ENCODE measurements around the gene C17orf75.
A peak's percentile ranks its signal among the peaks of the same experiment; 100 is the strongest.

C17orf75 gene

GRCh38 chr17:32297424-32297823 lies 44.5 kb downstream of the C17orf75 start:
- no peak for DNase-seq (ENCODE audit: low read depth in 1 of 2, low spot score in 1 of 2)
- no peak for TF ChIP-seq JUND (IDR thresholded peaks at IDR 0.05; ENCODE audit: low read depth)
- in situ Hi-C loops (cut with HindIII; ENCODE audit: low pct_unique_long_range_greater_than_20kb, low sequenced_read_pairs) = no loop called here

- in situ Hi-C loops (cut with HindIII; ENCODE audit: low pct_unique_long_range_greater_than_20kb, low sequenced_read_pairs) = no loop called here
- no peak for DNase-seq (ENCODE audit: low read depth in 1 of 2, low spot score in 1 of 2)
- no peak for TF ChIP-seq JUND (IDR thresholded peaks at IDR 0.05; ENCODE audit: low read depth)
Observed at GRCh38 chr17:32292094-32292493, 49.9 kb downstream of the C17orf75 start.

GRCh38 chr17:32289471-32290070 lies 52.4 kb downstream of the C17orf75 start:
- in situ Hi-C loops (cut with HindIII; ENCODE audit: low pct_unique_long_range_greater_than_20kb, low sequenced_read_pairs) = no loop called here
- DNase-seq (ENCODE audit: low read depth in 1 of 2, low spot score in 1 of 2) = no peak
- TF ChIP-seq JUND (IDR thresholded peaks at IDR 0.05; ENCODE audit: low read depth) = no peak

- in situ Hi-C loops (cut with HindIII; ENCODE audit: low pct_unique_long_range_greater_than_20kb, low sequenced_read_pairs) = no loop called here
- DNase-seq (ENCODE audit: low read depth in 1 of 2, low spot score in 1 of 2) = no peak
- no peak for TF ChIP-seq JUND (IDR thresholded peaks at IDR 0.05; ENCODE audit: low read depth)
Observed at GRCh38 chr17:32288615-32289014, 53.4 kb downstream of the C17orf75 start.

- in situ Hi-C loops (cut with HindIII; ENCODE audit: low pct_unique_long_range_greater_than_20kb, low sequenced_read_pairs) = no loop called here
- peak in 1 of 2 experiments; percentile 30 for DNase-seq (ENCODE audit: low read depth in 1 of 2, low spot score in 1 of 2)
- no peak for TF ChIP-seq JUND (IDR thresholded peaks at IDR 0.05; ENCODE audit: low read depth)
Observed at GRCh38 chr17:32287804-32288511, 54.0 kb downstream of the C17orf75 start.

GRCh38 chr17:32286518-32286900 lies 55.5 kb downstream of the C17orf75 start:
- in situ Hi-C loops (cut with HindIII; ENCODE audit: low pct_unique_long_range_greater_than_20kb, low sequenced_read_pairs) = no loop called here
- DNase-seq (ENCODE audit: low read depth in 1 of 2, low spot score in 1 of 2) = no peak
- no peak for TF ChIP-seq JUND (IDR thresholded peaks at IDR 0.05; ENCODE audit: low read depth)

- in situ Hi-C loops (cut with HindIII; ENCODE audit: low pct_unique_long_range_greater_than_20kb, low sequenced_read_pairs) = no loop called here
- DNase-seq (ENCODE audit: low read depth in 1 of 2, low spot score in 1 of 2) = no peak
Observed at GRCh38 chr17:32285746-32286517, 56.0 kb downstream of the C17orf75 start.

GRCh38 chr17:32285306-32285705 lies 56.7 kb downstream of the C17orf75 start:
- TF ChIP-seq JUND (IDR thresholded peaks at IDR 0.05; ENCODE audit: low read depth) = no peak
- in situ Hi-C loops (cut with HindIII; ENCODE audit: low pct_unique_long_range_greater_than_20kb, low sequenced_read_pairs) = no loop called here
- DNase-seq (ENCODE audit: low read depth in 1 of 2, low spot score in 1 of 2) = no peak

More at GRCh38 chr17:32285746-32286517, 56.0 kb downstream of the C17orf75 start:
- TF ChIP-seq JUND (IDR thresholded peaks at IDR 0.05; ENCODE audit: low read depth) = no peak

GRCh38 chr17:32283745-32284201 lies 58.2 kb downstream of the C17orf75 start:
- no peak for TF ChIP-seq JUND (IDR thresholded peaks at IDR 0.05; ENCODE audit: low read depth)
- no peak for DNase-seq (ENCODE audit: low read depth in 1 of 2, low spot score in 1 of 2)
- in situ Hi-C loops (cut with HindIII; ENCODE audit: low pct_unique_long_range_greater_than_20kb, low sequenced_read_pairs) = no loop called here

GRCh38 chr17:32281011-32281451 lies 60.9 kb downstream of the C17orf75 start:
- TF ChIP-seq JUND (IDR thresholded peaks at IDR 0.05; ENCODE audit: low read depth) = no peak
- in situ Hi-C loops (cut with HindIII; ENCODE audit: low pct_unique_long_range_greater_than_20kb, low sequenced_read_pairs) = no loop called here
- no peak for DNase-seq (ENCODE audit: low read depth in 1 of 2, low spot score in 1 of 2)

GRCh38 chr17:32279891-32280716 lies 61.9 kb downstream of the C17orf75 start:
- in situ Hi-C loops (cut with HindIII; ENCODE audit: low pct_unique_long_range_greater_than_20kb, low sequenced_read_pairs) = no loop called here
- no peak for DNase-seq (ENCODE audit: low read depth in 1 of 2, low spot score in 1 of 2)
- no peak for TF ChIP-seq JUND (IDR thresholded peaks at IDR 0.05; ENCODE audit: low read depth)

GRCh38 chr17:32278815-32279214 lies 63.2 kb downstream of the C17orf75 start:
- no peak for TF ChIP-seq JUND (IDR thresholded peaks at IDR 0.05; ENCODE audit: low read depth)
- in situ Hi-C loops (cut with HindIII; ENCODE audit: low pct_unique_long_range_greater_than_20kb, low sequenced_read_pairs) = no loop called here
- no peak for DNase-seq (ENCODE audit: low read depth in 1 of 2, low spot score in 1 of 2)

Measured in T47D (cell line).